Activated effector memory CD4-positive, alpha-beta T cell treated with Interleukin-2 at 50 U/mL for 16 hours (primary cell): Measurements from ENCODE around the gene KASH5.
A peak's percentile ranks its signal among the peaks of the same experiment; 100 is the strongest.

Source experiments
- DNase-seq: peaks from one replicate; pipeline ENCODE4 v3.0.0-alpha.2; 2020

KASH5 gene

GRCh38 chr19:49422407-49423070 is 34.5 kb downstream of the KASH5 start:
- peak; percentile 30 for DNase-seq

- no peak for DNase-seq
These were observed 35.3 kb downstream of the KASH5 start, which contains the start of gene PTH2 for GRCh38 chr19:49423071-49423984. PTH2 (minus strand) TSS chr19:49423441; CDS start chr19:49423339, 102 bp downstream.

- DNase-seq = no peak
These were observed 35.9 kb downstream of the KASH5 start for GRCh38 chr19:49423985-49424303.

DNA sequence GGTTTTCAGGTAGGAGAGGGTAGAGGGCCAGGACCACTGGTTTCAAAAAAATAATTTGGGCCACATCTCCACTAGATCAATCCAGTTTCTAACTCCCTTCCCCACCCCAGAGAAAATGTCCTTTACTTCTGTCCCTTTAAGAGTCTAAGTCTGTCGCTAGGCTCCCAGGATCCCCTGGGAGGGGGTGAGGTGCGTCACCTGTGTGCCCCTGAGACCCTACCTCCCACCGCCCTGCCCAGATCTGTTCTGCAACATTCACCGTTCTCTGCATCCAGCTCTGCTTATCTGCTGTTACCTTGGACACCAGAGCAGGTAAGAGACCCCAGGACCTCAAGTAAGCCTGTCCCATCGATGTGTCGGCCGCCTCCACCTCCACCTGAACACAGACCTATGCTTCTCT is 37.1 kb downstream of the KASH5 start, which contains the start of gene GFY:
Gene GFY, plus strand, starts transcription at position 211 of the 400 bp plus-strand sequence. CDS start 1,043 bp downstream, outside the sequence.
- DNase-seq = no peak

DNA sequence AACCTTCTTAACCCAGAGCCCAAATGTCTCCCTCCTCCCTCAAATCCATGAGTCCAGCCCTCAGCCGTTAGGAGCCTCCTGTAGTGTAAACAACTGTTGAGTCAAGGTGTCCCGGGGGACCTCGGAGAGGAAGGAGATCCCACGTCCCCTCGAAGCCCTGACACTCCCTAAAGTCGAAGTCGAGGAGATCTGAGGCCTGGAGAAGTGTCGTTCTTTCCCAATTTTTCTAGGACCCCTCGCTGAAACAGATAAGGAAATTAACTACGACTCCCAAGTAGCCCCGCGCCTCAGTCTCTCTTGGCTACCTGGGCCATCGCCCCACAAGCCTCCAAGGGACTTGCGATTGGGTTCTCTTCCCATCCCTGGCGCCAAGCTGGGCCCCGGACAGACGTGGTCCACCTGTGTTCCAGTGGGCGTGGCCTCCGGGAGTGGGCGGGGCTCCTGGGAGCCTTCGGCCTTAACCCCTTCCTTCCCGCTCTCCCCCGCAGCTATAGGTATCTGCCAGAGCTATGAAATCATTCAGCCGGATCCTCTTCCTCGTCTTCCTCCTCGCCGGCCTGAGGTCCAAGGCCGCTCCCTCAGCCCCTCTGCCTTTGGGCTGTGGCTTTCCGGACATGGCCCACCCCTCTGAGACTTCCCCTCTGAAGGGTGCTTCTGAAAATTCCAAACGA is 38.0 kb downstream of the KASH5 start:
- no peak for DNase-seq

DNA sequence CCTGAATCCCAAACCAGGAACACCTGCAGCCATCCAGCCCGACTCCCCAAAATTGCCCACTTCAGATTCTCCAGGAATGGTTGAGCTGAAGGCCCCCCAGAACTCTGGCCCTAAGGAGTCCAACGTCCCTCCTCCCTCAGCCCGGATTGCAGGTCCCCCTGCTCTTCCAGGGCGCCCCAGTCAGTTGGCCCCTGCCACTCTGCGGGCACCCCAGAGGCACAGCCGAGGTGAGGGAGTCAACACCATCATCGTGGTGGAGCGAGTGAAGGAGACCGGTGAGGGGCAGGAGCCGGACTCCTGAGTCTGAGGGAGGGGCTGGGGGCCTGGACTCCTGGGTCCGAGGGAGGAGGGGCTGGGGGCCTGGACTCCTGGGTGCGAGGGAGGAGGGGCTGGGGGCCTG is 39.3 kb downstream of the KASH5 start:
- DNase-seq = no peak

DNA sequence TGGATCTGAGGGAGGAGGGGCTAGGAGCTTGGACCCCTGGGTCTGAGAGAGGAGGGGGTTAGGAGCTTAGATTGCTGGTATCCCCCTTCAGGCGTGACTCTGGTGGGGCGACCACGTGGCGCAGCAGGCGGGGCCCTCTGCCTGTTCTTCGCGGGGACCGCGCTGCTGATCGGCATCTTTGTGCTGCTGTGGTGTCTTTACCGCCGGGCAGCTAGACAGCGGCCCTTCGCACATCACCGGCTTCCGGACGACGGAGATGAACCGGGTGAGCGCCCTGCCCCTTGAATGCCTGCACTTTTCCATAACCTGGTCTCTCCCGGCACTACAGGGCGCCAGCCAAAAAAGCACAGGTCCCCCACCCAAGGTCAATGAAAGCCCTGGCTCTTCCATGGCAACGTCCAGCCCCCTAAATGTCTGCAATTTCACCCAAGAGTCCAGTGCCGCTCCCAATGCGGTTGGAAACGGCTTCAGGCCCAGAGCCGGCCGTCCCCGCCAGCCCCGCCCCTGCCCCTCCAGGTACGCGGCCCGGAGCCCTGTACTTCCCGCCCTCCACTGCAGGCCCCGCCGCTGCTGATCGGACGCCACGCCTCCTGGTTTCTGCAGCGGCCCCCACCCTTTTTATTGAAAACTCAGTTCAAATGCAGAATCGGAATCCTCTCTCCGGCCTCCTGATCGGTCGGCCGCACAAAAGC is 40.0 kb downstream of the KASH5 start:
- DNase-seq = no peak

DNA sequence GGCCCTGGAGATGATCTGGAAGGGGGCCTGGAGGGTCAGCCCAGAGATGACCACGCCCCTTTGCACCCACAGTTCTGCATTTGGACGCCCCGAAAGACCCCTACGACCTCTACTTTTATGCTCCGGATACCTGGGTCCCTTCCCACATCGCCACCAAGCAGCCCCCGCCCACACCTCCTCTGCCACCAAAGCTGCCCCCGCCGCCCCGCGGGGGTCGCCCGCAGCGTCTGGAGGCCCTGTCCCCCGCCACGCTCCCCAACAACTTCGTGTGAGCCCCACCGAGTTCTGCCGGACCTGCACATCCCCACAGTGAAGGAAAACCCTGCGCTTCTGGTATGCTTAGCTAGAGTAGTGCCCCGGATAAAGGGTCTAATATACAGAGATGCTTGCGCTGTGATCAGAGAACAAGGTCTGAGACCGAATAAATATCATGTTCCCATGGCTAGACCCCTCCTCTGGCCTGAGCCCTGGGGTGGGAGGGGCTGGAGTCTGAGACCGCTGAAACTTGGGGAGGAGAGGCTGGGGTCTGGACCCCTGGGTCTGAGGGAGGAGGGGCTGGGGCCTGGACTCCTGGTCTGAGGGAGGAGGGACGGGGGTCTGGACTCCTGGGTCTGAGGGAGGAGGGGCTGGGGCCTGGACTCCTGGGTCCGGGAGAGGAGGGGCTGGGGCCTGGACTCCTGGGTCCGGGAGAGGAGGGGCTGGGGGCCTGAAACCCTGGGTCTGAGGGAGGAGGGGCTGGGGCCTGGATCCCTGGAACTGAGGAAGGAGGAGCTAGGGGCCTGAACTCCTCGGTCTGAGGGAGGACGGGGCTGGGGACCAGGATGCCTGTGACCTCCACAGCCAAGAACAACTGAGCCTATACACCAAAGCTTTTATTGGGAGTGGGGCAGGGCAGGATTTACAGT is 40.8 kb downstream of the KASH5 start:
- no peak for DNase-seq

DNA sequence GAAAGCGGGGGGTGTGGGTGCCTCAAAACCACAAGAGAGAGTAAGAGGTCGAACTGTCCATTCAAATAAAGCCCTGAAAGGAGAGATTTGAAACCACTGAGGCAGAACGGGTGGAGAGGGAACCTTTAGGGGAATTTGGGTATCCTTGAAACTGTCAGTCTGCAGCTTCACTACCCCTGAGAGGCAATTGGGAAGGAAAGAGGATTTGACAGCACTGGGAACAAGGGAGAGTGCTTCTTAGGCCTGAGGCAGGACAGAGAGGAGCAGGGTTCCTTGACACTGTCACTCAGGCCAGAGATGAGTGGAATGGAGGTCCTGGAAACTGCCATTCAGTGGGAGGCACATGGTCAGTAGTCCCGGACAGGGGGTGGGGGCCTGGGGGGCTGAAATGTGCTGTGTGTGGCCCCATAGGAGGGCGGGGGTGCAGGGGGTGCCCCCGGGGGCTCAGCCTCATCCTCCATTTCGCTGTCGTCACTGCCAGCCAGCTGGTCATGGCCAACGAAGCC is 42.2 kb downstream of the KASH5 start:
- no peak for DNase-seq

DNA sequence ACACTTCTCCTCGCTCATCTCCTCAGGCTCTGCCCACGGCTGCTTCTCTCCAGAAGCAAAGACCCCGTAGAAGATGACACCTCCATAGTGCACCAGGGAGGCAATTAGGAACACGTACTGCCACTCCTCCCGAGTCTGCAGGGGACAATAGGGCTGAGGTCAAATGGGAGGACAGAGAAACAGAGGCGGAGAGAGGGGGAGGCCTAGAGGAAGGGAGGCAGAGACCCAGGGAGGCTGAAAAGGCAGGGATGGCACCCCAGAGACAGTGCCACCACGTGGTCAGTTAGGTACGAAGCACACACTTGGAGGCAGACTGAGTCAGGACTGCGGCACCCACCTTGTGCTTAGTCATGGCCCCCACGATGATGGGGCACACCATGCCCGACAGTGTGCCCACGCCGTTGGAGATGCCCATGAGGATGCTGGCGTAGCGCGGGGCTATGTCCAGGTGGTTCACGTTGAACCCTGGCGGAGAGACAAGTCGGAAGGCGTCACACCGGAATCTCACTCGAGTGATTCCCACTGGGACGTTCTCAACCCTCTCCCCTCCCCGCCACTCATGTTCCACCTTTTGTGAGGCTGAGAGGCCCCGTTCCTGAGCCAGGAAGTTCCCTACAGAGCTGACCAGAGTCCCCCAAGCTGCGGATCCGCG is 42.8 kb downstream of the KASH5 start:
- DNase-seq = no peak

DNA sequence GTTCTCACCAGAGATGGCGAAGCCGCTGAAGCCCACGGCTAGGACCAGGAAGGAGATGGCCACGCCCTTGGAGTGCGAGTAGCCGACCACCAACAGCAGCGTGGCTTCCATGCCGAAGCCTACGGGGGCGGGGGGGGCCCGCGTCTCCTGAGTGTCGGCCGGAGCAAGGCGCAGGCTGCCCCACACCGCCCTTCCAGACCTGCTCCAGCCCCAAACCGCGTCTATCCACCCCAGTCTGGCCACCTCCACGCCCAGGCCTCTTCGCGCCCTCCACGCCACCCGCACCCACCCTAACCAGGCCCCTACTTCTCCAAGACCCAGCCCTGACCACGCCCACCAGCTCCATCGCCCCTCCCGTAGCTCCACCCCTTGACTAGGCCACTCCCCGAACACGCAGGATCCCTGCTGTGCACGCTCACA is 43.3 kb downstream of the KASH5 start:
- no peak for DNase-seq

GRCh38 chr19:49432141-49433073 is 44.4 kb downstream of the KASH5 start:
- no peak for DNase-seq

DNA sequence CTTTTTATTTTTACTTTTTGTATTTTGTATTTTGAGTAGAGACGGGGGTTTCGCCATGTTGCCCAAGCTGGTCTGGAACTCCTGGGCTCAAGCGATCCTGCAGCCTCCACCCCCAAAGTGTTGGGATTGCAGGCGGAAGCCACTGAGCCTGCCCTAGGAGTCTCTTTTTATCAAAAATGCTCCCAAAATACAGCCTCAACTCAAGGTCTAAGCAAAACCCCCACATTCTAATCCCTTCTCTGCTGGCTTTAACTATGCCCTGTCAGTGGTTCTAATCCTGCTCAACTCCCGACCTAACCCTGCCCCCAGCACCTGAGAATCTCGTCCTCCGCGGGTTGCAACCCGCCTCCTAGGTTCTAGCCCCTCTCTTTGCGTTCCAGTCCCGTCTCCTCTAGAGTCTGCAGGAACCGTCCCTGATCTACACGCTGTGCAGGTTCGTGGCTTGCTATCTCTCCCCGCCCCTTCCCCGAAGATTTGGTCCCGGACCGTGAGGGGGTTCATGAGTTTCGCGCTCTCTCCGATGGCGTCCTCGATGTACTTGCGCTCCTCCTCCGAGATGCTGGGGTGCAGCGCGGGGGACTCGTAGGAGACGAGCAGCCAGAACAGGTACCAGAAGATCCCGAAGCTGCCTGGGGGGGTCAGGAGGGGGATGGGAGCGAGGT is 45.3 kb downstream of the KASH5 start:
- no peak for DNase-seq

DNA sequence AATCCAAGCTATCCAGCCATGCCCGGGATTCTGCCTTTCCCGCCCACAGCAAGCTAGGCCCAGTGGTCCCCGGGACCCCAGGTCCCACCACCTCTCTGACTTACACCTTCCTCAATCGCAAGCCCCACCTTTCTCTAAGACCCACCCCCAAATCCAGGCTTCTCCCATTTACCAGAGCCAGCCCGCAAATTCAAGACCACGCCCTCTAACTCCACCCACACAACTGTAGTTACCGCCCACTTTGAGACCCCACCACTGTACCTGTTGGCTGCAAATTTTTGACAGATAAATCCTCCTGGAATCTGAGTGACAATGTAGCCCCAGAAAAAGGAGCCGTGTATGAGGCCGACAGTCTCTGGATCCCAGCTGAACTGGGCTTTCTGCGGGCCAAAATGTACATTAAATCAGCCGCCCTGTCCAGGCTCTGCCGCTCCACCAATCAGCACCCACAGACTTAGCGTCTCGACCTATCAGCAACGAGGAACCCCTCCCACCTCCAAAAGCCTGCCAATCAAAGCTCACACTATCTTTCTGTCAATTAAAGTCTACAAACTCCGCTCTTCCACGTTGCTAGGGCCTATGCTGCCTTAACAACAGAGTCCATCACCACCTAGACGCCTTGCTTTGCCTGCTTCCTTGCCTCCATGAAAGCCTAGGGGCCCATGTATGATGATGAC is 47.0 kb downstream of the KASH5 start:
- DNase-seq = no peak

DNA sequence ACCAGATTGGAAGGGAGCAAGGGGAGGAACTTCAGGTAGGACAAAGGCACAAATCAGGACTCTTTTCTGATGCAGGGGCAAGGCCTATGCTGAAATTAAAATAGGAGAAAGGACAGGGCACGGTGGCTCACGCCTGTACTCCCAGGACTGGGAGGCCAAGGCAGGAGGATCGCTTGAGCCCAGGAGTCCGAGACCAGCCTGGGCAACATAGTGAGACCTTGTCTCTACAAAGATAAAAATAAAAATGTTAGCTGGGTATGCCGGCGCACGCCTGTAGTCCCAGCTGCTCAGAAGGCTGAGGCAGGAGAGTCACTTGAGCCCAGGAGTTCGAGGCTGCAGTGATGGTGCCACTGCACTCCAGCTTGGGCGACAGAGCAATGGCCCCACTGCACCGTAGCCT is 47.6 kb downstream of the KASH5 start:
- DNase-seq = no peak

GRCh38 chr19:49436381-49437017 is 48.5 kb downstream of the KASH5 start:
- no peak for DNase-seq

- no peak for DNase-seq
These were observed 49.2 kb downstream of the KASH5 start for GRCh38 chr19:49437231-49437630.

DNA sequence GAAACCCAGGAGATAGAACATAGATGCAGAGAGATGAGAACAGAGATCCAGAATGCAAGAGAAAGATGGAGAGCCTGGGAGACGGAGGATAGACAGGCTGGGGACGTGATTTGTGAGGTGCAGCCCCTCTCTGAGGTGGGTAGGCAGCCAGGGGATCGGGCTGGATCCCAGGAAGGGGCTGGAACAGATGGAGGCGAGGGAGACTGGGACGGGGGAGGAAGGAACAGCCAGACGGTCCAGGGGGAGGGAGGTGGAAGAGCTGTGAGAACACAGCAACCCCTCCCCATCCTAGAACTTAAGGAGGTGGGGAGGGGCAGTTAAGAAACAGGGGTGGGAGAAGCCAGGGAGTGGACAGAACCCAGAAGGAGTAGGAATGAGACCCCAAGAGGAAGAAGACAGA is 50.2 kb downstream of the KASH5 start:
- DNase-seq = no peak
